Measurements from ENCODE around the gene LCA5.
A peak's percentile ranks its signal among the peaks of the same experiment; 100 is the strongest.

Gene LCA5

GRCh38 chr6:79513111-79513510 lies 24.1 kb downstream of the LCA5 start:
- Histone ChIP-seq H3K4me3 (ENCODE audit: low read length) (no peak overlapping the region), H3K36me3 (ENCODE audit: control insufficient read depth, insufficient read depth, low read length) (no peaks in the 10 kb centered on the region), H3K9me3 (ENCODE audit: control insufficient read depth, insufficient read depth, low read length) (no peaks in the 10 kb centered on the region), H3K27me3 (ENCODE audit: control insufficient read depth, insufficient read depth, low read length) (no peaks in the 10 kb centered on the region), H3K4me1 (ENCODE audit: control insufficient read depth, insufficient read depth, low read length) (no peaks in the 10 kb centered on the region), H3K27ac (ENCODE audit: low read length) (no peak overlapping the region)
- DNase-seq (ENCODE audit: low read depth, low spot score) = no peak
- no CpG with 5 or more reads among the region's 6 CpGs for WGBS (ENCODE audit: insufficient coverage, insufficient read length)

- H3K36me3 ChIP-seq (ENCODE audit: control insufficient read depth, insufficient read depth, low read length) = no peaks in the 10 kb centered on the region
- H3K4me3 ChIP-seq (ENCODE audit: low read length) = no peak overlapping the region
- H3K4me1 ChIP-seq (ENCODE audit: control insufficient read depth, insufficient read depth, low read length) = no peaks in the 10 kb centered on the region
- no peaks in the 10 kb centered on the region for H3K9me3 ChIP-seq (ENCODE audit: control insufficient read depth, insufficient read depth, low read length)
- no peak for DNase-seq (ENCODE audit: low read depth, low spot score)
- WGBS (ENCODE audit: insufficient coverage, insufficient read length) = no CpG with 5 or more reads among the region's 6 CpGs
- H3K27me3 ChIP-seq (ENCODE audit: control insufficient read depth, insufficient read depth, low read length) = no peaks in the 10 kb centered on the region
- no peak overlapping the region for H3K27ac ChIP-seq (ENCODE audit: low read length)
Measured at GRCh38 chr6:79512014-79512413, 25.2 kb downstream of the LCA5 start.

- no peaks in the 10 kb centered on the region for H3K36me3 ChIP-seq (ENCODE audit: control insufficient read depth, insufficient read depth, low read length)
- no peak overlapping the region for H3K4me3 ChIP-seq (ENCODE audit: low read length)
- no peaks in the 10 kb centered on the region for H3K4me1 ChIP-seq (ENCODE audit: control insufficient read depth, insufficient read depth, low read length)
- no peak overlapping the region for H3K27ac ChIP-seq (ENCODE audit: low read length)
- DNase-seq (ENCODE audit: low read depth, low spot score) = no peak
- H3K27me3 ChIP-seq (ENCODE audit: control insufficient read depth, insufficient read depth, low read length) = no peaks in the 10 kb centered on the region
- H3K9me3 ChIP-seq (ENCODE audit: control insufficient read depth, insufficient read depth, low read length) = no peaks in the 10 kb centered on the region
- WGBS (ENCODE audit: insufficient coverage, insufficient read length) = no CpG with 5 or more reads among the region's 1 CpG
Measured at GRCh38 chr6:79510707-79511106, 26.5 kb downstream of the LCA5 start.

- Histone ChIP-seq H3K4me1 (ENCODE audit: control insufficient read depth, insufficient read depth, low read length) (no peaks in the 10 kb centered on the region), H3K27ac (ENCODE audit: low read length) (no peak overlapping the region)
- no peak for DNase-seq (ENCODE audit: low read depth, low spot score)
Measured at GRCh38 chr6:79506251-79506650, 31.0 kb downstream of the LCA5 start.

GRCh38 chr6:79504372-79504771 lies 32.9 kb downstream of the LCA5 start:
- Histone ChIP-seq H3K36me3 (ENCODE audit: control insufficient read depth, insufficient read depth, low read length) (no peaks in the 10 kb centered on the region), H3K9me3 (ENCODE audit: control insufficient read depth, insufficient read depth, low read length) (no peaks in the 10 kb centered on the region), H3K27me3 (ENCODE audit: control insufficient read depth, insufficient read depth, low read length) (no peaks in the 10 kb centered on the region), H3K27ac (ENCODE audit: low read length) (no peak overlapping the region), H3K4me3 (ENCODE audit: low read length) (no peak overlapping the region), H3K4me1 (ENCODE audit: control insufficient read depth, insufficient read depth, low read length) (no peaks in the 10 kb centered on the region)
- no peak for DNase-seq (ENCODE audit: low read depth, low spot score)
- WGBS (ENCODE audit: insufficient coverage, insufficient read length) = no CpG with 5 or more reads among the region's 2 CpGs

More at GRCh38 chr6:79506251-79506650, 31.0 kb downstream of the LCA5 start:
- Histone ChIP-seq H3K9me3 (ENCODE audit: control insufficient read depth, insufficient read depth, low read length) (no peaks in the 10 kb centered on the region), H3K4me3 (ENCODE audit: low read length) (no peak overlapping the region), H3K27me3 (ENCODE audit: control insufficient read depth, insufficient read depth, low read length) (no peaks in the 10 kb centered on the region), H3K36me3 (ENCODE audit: control insufficient read depth, insufficient read depth, low read length) (no peaks in the 10 kb centered on the region)
- WGBS (ENCODE audit: insufficient coverage, insufficient read length) = no CpG with 5 or more reads among the region's 1 CpG

GRCh38 chr6:79498842-79499241 lies 38.4 kb downstream of the LCA5 start:
- WGBS (ENCODE audit: insufficient coverage, insufficient read length) = no CpG with 5 or more reads among the region's 1 CpG
- no peak overlapping the region for H3K4me3 ChIP-seq (ENCODE audit: low read length)

GRCh38 chr6:79495246-79495645 lies 42.0 kb downstream of the LCA5 start:
- Histone ChIP-seq H3K4me1 (ENCODE audit: control insufficient read depth, insufficient read depth, low read length) (no peaks in the 10 kb centered on the region), H3K27me3 (ENCODE audit: control insufficient read depth, insufficient read depth, low read length) (no peaks in the 10 kb centered on the region), H3K27ac (ENCODE audit: low read length) (no peak overlapping the region), H3K4me3 (ENCODE audit: low read length) (no peak overlapping the region), H3K36me3 (ENCODE audit: control insufficient read depth, insufficient read depth, low read length) (no peaks in the 10 kb centered on the region), H3K9me3 (ENCODE audit: control insufficient read depth, insufficient read depth, low read length) (no peaks in the 10 kb centered on the region)
- WGBS (ENCODE audit: insufficient coverage, insufficient read length) = no CpG with 5 or more reads among the region's 10 CpGs
- no peak for DNase-seq (ENCODE audit: low read depth, low spot score)

More at GRCh38 chr6:79498842-79499241, 38.4 kb downstream of the LCA5 start:
- DNase-seq (ENCODE audit: low read depth, low spot score) = no peak
- Histone ChIP-seq H3K27ac (ENCODE audit: low read length) (no peak overlapping the region), H3K36me3 (ENCODE audit: control insufficient read depth, insufficient read depth, low read length) (no peaks in the 10 kb centered on the region), H3K9me3 (ENCODE audit: control insufficient read depth, insufficient read depth, low read length) (no peaks in the 10 kb centered on the region), H3K4me1 (ENCODE audit: control insufficient read depth, insufficient read depth, low read length) (no peaks in the 10 kb centered on the region), H3K27me3 (ENCODE audit: control insufficient read depth, insufficient read depth, low read length) (no peaks in the 10 kb centered on the region)

- Histone ChIP-seq H3K4me3 (ENCODE audit: low read length) (no peak overlapping the region), H3K27me3 (ENCODE audit: control insufficient read depth, insufficient read depth, low read length) (no peaks in the 10 kb centered on the region), H3K4me1 (ENCODE audit: control insufficient read depth, insufficient read depth, low read length) (no peaks in the 10 kb centered on the region), H3K9me3 (ENCODE audit: control insufficient read depth, insufficient read depth, low read length) (no peaks in the 10 kb centered on the region), H3K36me3 (ENCODE audit: control insufficient read depth, insufficient read depth, low read length) (no peaks in the 10 kb centered on the region), H3K27ac (ENCODE audit: low read length) (no peak overlapping the region)
- peak; percentile 7 for DNase-seq (ENCODE audit: low read depth, low spot score)
- WGBS (ENCODE audit: insufficient coverage, insufficient read length) = no CpG with 5 or more reads among the region's 5 CpGs
Measured at GRCh38 chr6:79494841-79495240, 42.4 kb downstream of the LCA5 start.

GRCh38 chr6:79470728-79471127 lies 66.5 kb downstream of the LCA5 start:
- DNase-seq (ENCODE audit: low read depth, low spot score) = no peak
- Histone ChIP-seq H3K4me1 (ENCODE audit: control insufficient read depth, insufficient read depth, low read length) (no peaks in the 10 kb centered on the region), H3K36me3 (ENCODE audit: control insufficient read depth, insufficient read depth, low read length) (no peaks in the 10 kb centered on the region), H3K27me3 (ENCODE audit: control insufficient read depth, insufficient read depth, low read length) (no peaks in the 10 kb centered on the region), H3K4me3 (ENCODE audit: low read length) (no peak overlapping the region), H3K9me3 (ENCODE audit: control insufficient read depth, insufficient read depth, low read length) (no peaks in the 10 kb centered on the region), H3K27ac (ENCODE audit: low read length) (no peak overlapping the region)

- Histone ChIP-seq H3K9me3 (ENCODE audit: control insufficient read depth, insufficient read depth, low read length) (no peaks in the 10 kb centered on the region), H3K4me1 (ENCODE audit: control insufficient read depth, insufficient read depth, low read length) (no peaks in the 10 kb centered on the region), H3K4me3 (ENCODE audit: low read length) (no peak overlapping the region), H3K27ac (ENCODE audit: low read length) (no peak overlapping the region), H3K36me3 (ENCODE audit: control insufficient read depth, insufficient read depth, low read length) (no peaks in the 10 kb centered on the region), H3K27me3 (ENCODE audit: control insufficient read depth, insufficient read depth, low read length) (no peaks in the 10 kb centered on the region; the same call in 1 of the 2 replicates)
- no CpG with 5 or more reads among the region's 5 CpGs for WGBS (ENCODE audit: insufficient coverage, insufficient read length)
- DNase-seq (ENCODE audit: low read depth, low spot score) = no peak
Measured at GRCh38 chr6:79469376-79470246, 67.6 kb downstream of the LCA5 start.

GRCh38 chr6:79468587-79468986 lies 68.6 kb downstream of the LCA5 start:
- DNase-seq (ENCODE audit: low read depth, low spot score) = no peak
- Histone ChIP-seq H3K27ac (ENCODE audit: low read length) (no peak overlapping the region), H3K27me3 (ENCODE audit: control insufficient read depth, insufficient read depth, low read length) (no peaks in the 10 kb centered on the region; the same call in 1 of the 2 replicates), H3K36me3 (ENCODE audit: control insufficient read depth, insufficient read depth, low read length) (no peaks in the 10 kb centered on the region), H3K9me3 (ENCODE audit: control insufficient read depth, insufficient read depth, low read length) (no peaks in the 10 kb centered on the region), H3K4me1 (ENCODE audit: control insufficient read depth, insufficient read depth, low read length) (no peaks in the 10 kb centered on the region), H3K4me3 (ENCODE audit: low read length) (no peak overlapping the region)
- 100% methylated on average over 2 of the region's 8 CpGs for WGBS (ENCODE audit: insufficient coverage, insufficient read length)

Data from iPS DF 6.9 (cell line).